HEK293T (cell line): Measurements from ENCODE around the gene ATG12.

ENCODE experiments used
- CTBP1 ChIP-seq: fragments of 450-650 bp; IDR thresholded peaks from 2 replicates; pipeline ENCODE4 v1.6.1; 2016; ENCODE audit warnings: borderline replicate concordance
- SP1 ChIP-seq: fragments of 450-650 bp; IDR thresholded peaks from 2 replicates; pipeline ENCODE4 v1.6.1; 2017

DNA sequence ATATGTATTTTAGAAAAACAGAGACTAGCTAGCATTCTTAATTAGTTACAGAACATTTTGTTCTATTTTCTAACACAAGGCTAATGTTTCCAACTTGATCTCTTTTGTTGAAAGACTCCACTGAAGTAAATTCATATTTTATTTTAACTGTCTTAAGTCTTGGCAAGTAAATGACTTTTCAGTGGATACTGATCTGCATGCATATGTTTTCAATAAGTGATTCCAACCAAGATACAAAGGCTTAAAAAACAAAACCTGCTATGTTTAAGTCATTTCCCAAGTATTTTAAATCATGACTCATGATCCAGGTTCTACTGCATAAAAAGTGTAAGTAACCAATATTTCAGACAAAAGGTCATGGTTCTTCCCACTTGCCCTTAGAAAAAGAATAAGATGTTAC is 30.6 kb downstream of the ATG12 start:
- no peak for TF ChIP-seq SP1
- no peak for TF ChIP-seq CTBP1
